OCI-LY3 (cell line): Measurements from ENCODE around the gene TRIM44.

ENCODE experiments used
- H2AFZ ChIP-seq: fragments of 200-600, 300-600 bp; shearing (Covaris generic); 2 replicates; pipeline ENCODE4 v1.6.0; 2014; ENCODE audit warnings: antibody characterized with exemption, low read depth, low read length
- H3K27ac ChIP-seq: fragments of 200-600, 300-600 bp; sonication (generic); 2 replicates; pipeline ENCODE4 v1.5.1; 2014; ENCODE audit warnings: mild to moderate bottlenecking, low read length, moderate library complexity, mixed read lengths
- H3K27me3 ChIP-seq: fragments of 200-600, 300-600 bp; sonication (generic); 2 replicates; pipeline ENCODE4 v1.6.1; 2014; ENCODE audit warnings: low read depth, low read length, mixed read lengths
- H3K36me3 ChIP-seq: fragments of 200-600, 300-600 bp; sonication (generic); replicated peaks from 2 replicates; pipeline ENCODE3; 2014; ENCODE audit warnings: low read depth, low read length, mixed read lengths
- H3K4me1 ChIP-seq: fragments of 300-600, 200-600 bp; sonication (generic); 2 replicates; pipeline ENCODE4 v1.6.1; 2014; ENCODE audit warnings: low read length, mixed read lengths
- H3K4me2 ChIP-seq: fragments of 200-600, 300-600 bp; sonication (generic); 2 replicates; pipeline ENCODE4 v1.6.1; 2014; ENCODE audit warnings: low read length, mixed read lengths
- H3K4me3 ChIP-seq: fragments of 300-600, 200-600 bp; sonication (generic); 2 replicates; pipeline ENCODE4 v1.5.1; 2014; ENCODE audit warnings: antibody characterized with exemption, mild to moderate bottlenecking, low read length, moderate library complexity
- H3K79me2 ChIP-seq: fragments of 300-600, 200-600 bp; shearing (Covaris generic); 2 replicates; pipeline ENCODE4 v1.6.1; 2014; ENCODE audit warnings: mild to moderate bottlenecking, low read length, mixed read lengths
- H3K9ac ChIP-seq: fragments of 300-600, 200-600 bp; shearing (Covaris generic); 2 replicates; pipeline ENCODE4 v1.6.0; 2014; ENCODE audit warnings: mild to moderate bottlenecking, low read length, moderate library complexity
- H3K9me3 ChIP-seq: fragments of 200-600, 300-600 bp; shearing (Covaris generic); 2 replicates; pipeline ENCODE4 v1.6.1; 2014; ENCODE audit warnings: low read length, mixed read lengths; ENCODE audit not compliant: insufficient read depth
- H4K20me1 ChIP-seq: fragments of 200-600, 300-600 bp; sonication (generic); 2 replicates; pipeline ENCODE4 v1.6.1; 2016; ENCODE audit warnings: low read length, mixed read lengths; ENCODE audit not compliant: insufficient read depth
- CTCF ChIP-seq: fragments of 200-600, 300-600 bp; sonication (generic); IDR thresholded peaks from 2 replicates; pipeline ENCODE4 v1.5.1; 2014; ENCODE audit warnings: antibody characterized with exemption, low read length, low read depth
- EZH2phosphoT487 ChIP-seq: fragments of 200-600 bp; shearing (Covaris generic); IDR thresholded peaks from 2 replicates; pipeline ENCODE4 v1.6.1; 2018; ENCODE audit warnings: antibody characterized with exemption, mixed run types, low read depth

The TRIM44 gene

GRCh38 chr11:35814720-35815305 lies 152.2 kb downstream of the TRIM44 start:
- Histone ChIP-seq H3K36me3 (no peaks in the 10 kb centered on the region), H3K27me3 (no peaks in the 10 kb centered on the region), H3K79me2 (no peaks in the 10 kb centered on the region), H3K4me3 (no peak overlapping the region), H3K4me2 (no peak overlapping the region), H2AFZ (no peak overlapping the region), H3K9ac (no peak overlapping the region), H3K4me1 (peaks cover 12% of the 10 kb centered on the region), H4K20me1 (no peaks in the 10 kb centered on the region), H3K9me3 (no peaks in the 10 kb centered on the region), H3K27ac (no peak overlapping the region)
- TF ChIP-seq EZH2phosphoT487 (no peak), CTCF (no peak)

- Histone ChIP-seq H3K9ac (no peak overlapping the region), H3K9me3 (no peaks in the 10 kb centered on the region), H3K4me1 (peaks cover 12% of the 10 kb centered on the region), H3K4me3 (no peak overlapping the region), H3K79me2 (no peaks in the 10 kb centered on the region), H4K20me1 (no peaks in the 10 kb centered on the region), H2AFZ (no peak overlapping the region), H3K36me3 (no peaks in the 10 kb centered on the region), H3K27me3 (no peaks in the 10 kb centered on the region), H3K27ac (no peak overlapping the region), H3K4me2 (no peak overlapping the region)
- TF ChIP-seq EZH2phosphoT487: no peak
- TF ChIP-seq CTCF: no peak
Observed at GRCh38 chr11:35815556-35816315, 153.2 kb downstream of the TRIM44 start.

GRCh38 chr11:35820614-35821013 lies 158.0 kb downstream of the TRIM44 start:
- Histone ChIP-seq H3K4me1 (peaks cover 5% of the 10 kb centered on the region; the same call in 1 of the 2 replicates), H3K9me3 (no peaks in the 10 kb centered on the region), H3K36me3 (no peaks in the 10 kb centered on the region), H3K9ac (no peak overlapping the region), H3K27me3 (no peaks in the 10 kb centered on the region), H3K27ac (no peak overlapping the region), H3K79me2 (no peaks in the 10 kb centered on the region), H3K4me3 (no peak overlapping the region), H3K4me2 (no peak overlapping the region), H4K20me1 (no peaks in the 10 kb centered on the region), H2AFZ (no peak overlapping the region)
- TF ChIP-seq CTCF: no peak
- TF ChIP-seq EZH2phosphoT487: no peak

GRCh38 chr11:35822815-35823495 lies 160.4 kb downstream of the TRIM44 start:
- TF ChIP-seq CTCF (no peak), EZH2phosphoT487 (no peak)
- Histone ChIP-seq H3K79me2 (no peaks in the 10 kb centered on the region), H3K4me2 (no peak overlapping the region), H3K27me3 (no peaks in the 10 kb centered on the region), H3K9me3 (no peaks in the 10 kb centered on the region), H4K20me1 (no peaks in the 10 kb centered on the region), H3K9ac (no peak overlapping the region), H3K4me3 (no peak overlapping the region), H3K27ac (no peak overlapping the region), H3K4me1 (peaks cover 5% of the 10 kb centered on the region; the same call in 1 of the 2 replicates), H2AFZ (no peak overlapping the region), H3K36me3 (no peaks in the 10 kb centered on the region)
